DOHH2 (cell line): ENCODE data around the gene PICALM.

ENCODE experiments used
- H3F3A ChIP-seq: fragments of 200-600 bp; sonication (generic), shearing (Covaris generic); 2 replicates; pipeline ENCODE4 v1.6.0; 2016; ENCODE audit warnings: antibody characterized with exemption, mild to moderate bottlenecking; ENCODE audit not compliant: control insufficient read depth, insufficient read depth
- H3K27ac ChIP-seq: fragments of 200-600 bp; sonication (generic); 2 replicates; pipeline ENCODE4 v1.5.1; 2014; ENCODE audit warnings: low read depth, mild to moderate bottlenecking, low read length, moderate library complexity
- H3K27me3 ChIP-seq: fragments of 200-600 bp; sonication (generic); 2 replicates; pipeline ENCODE4 v1.6.1; 2014; ENCODE audit warnings: mild to moderate bottlenecking, low read length, mixed read lengths; ENCODE audit not compliant: control insufficient read depth
- H3K36me3 ChIP-seq: fragments of 200-600 bp; sonication (generic); 2 replicates; pipeline ENCODE4 v1.6.1; 2014; ENCODE audit warnings: mild to moderate bottlenecking, low read length, moderate library complexity, mixed read lengths; ENCODE audit not compliant: control insufficient read depth
- H3K4me1 ChIP-seq: fragments of 200-600 bp; sonication (generic); 2 replicates; pipeline ENCODE4 v1.6.1; 2014; ENCODE audit warnings: mild to moderate bottlenecking, low read length, mixed read lengths; ENCODE audit not compliant: control insufficient read depth
- H3K4me2 ChIP-seq: fragments of 200-600 bp; sonication (generic); 2 replicates; pipeline ENCODE4 v1.6.0; 2014; ENCODE audit warnings: mild to moderate bottlenecking, low read length, moderate library complexity
- H3K4me3 ChIP-seq: fragments of 200-600 bp; sonication (generic); 2 replicates; pipeline ENCODE4 v1.5.1; 2014; ENCODE audit warnings: mild to moderate bottlenecking, low read length, mixed read lengths
- H3K79me2 ChIP-seq: fragments of 200-600 bp; sonication (generic); 2 replicates; pipeline ENCODE4 v1.6.1; 2014; ENCODE audit warnings: mild to moderate bottlenecking, low read length, mixed read lengths; ENCODE audit not compliant: control insufficient read depth
- H3K9me2 ChIP-seq: fragments of 200-600 bp; sonication (generic); replicated peaks from 2 replicates; pipeline ENCODE4 v1.6.1; 2014; ENCODE audit warnings: mild to moderate bottlenecking, low read length, mixed read lengths; ENCODE audit not compliant: control insufficient read depth
- H3K9me3 ChIP-seq: fragments of 200-600 bp; sonication (generic); 2 replicates; pipeline ENCODE4 v1.6.1; 2014; ENCODE audit warnings: antibody characterized with exemption, low read length, mixed read lengths; ENCODE audit not compliant: control insufficient read depth, insufficient read depth
- H4K20me1 ChIP-seq: fragments of 200-600 bp; sonication (generic); 2 replicates; pipeline ENCODE4 v1.6.0; 2014; ENCODE audit warnings: low read depth, mild to moderate bottlenecking, antibody characterized with exemption, low read length, moderate library complexity; ENCODE audit not compliant: control insufficient read depth, insufficient read depth
- EZH2phosphoT487 ChIP-seq: fragments of 200-600 bp; sonication (generic); IDR thresholded peaks from 2 replicates; pipeline ENCODE4 v1.6.1; 2017; ENCODE audit warnings: borderline replicate concordance, mild to moderate bottlenecking, antibody characterized with exemption, low read length, moderate library complexity, mixed read lengths
- TF ChIP-seq, protein P1 (sequence below): fragments of 200-600 bp; sonication (generic); IDR thresholded peaks from one replicate; pipeline ENCODE4 v1.5.1; 2014; ENCODE audit warnings: antibody characterized with exemption, mild to moderate bottlenecking, low read depth, low read length; ENCODE audit not compliant: poor library complexity, severe bottlenecking

Gene PICALM

GRCh38 chr11:85913513-85913912, 155.4 kb downstream of the PICALM start:
- no peaks in the 10 kb centered on the region; the same call in 1 of the 2 replicates for H3K27me3 ChIP-seq
- H3K4me1 ChIP-seq, result no peaks in the 10 kb centered on the region
- no peaks in the 10 kb centered on the region for H4K20me1 ChIP-seq
- H3K27ac ChIP-seq, result no peak overlapping the region
- H3K36me3 ChIP-seq, result no peaks in the 10 kb centered on the region
- TF ChIP-seq EZH2phosphoT487, result no peak
- TF ChIP-seq, protein P1, sequence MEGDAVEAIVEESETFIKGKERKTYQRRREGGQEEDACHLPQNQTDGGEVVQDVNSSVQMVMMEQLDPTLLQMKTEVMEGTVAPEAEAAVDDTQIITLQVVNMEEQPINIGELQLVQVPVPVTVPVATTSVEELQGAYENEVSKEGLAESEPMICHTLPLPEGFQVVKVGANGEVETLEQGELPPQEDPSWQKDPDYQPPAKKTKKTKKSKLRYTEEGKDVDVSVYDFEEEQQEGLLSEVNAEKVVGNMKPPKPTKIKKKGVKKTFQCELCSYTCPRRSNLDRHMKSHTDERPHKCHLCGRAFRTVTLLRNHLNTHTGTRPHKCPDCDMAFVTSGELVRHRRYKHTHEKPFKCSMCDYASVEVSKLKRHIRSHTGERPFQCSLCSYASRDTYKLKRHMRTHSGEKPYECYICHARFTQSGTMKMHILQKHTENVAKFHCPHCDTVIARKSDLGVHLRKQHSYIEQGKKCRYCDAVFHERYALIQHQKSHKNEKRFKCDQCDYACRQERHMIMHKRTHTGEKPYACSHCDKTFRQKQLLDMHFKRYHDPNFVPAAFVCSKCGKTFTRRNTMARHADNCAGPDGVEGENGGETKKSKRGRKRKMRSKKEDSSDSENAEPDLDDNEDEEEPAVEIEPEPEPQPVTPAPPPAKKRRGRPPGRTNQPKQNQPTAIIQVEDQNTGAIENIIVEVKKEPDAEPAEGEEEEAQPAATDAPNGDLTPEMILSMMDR, result no peak
- no peaks in the 10 kb centered on the region for H3K9me2 ChIP-seq
- H3K4me3 ChIP-seq, result no peak overlapping the region
- no peaks in the 10 kb centered on the region for H3K9me3 ChIP-seq
- H3K79me2 ChIP-seq, result no peaks in the 10 kb centered on the region
- no peaks in the 10 kb centered on the region for H3F3A ChIP-seq
- H3K4me2 ChIP-seq, result no peak overlapping the region

GRCh38 chr11:85912414-85912813, 156.5 kb downstream of the PICALM start:
- no peak overlapping the region for H3K4me3 ChIP-seq
- H3K4me2 ChIP-seq, result no peak overlapping the region
- H3K9me2 ChIP-seq, result no peaks in the 10 kb centered on the region
- no peaks in the 10 kb centered on the region for H3K36me3 ChIP-seq
- H3F3A ChIP-seq, result no peaks in the 10 kb centered on the region
- H4K20me1 ChIP-seq, result no peaks in the 10 kb centered on the region
- H3K79me2 ChIP-seq, result no peaks in the 10 kb centered on the region
- TF ChIP-seq EZH2phosphoT487, result no peak
- TF ChIP-seq, protein P1, result no peak
- H3K9me3 ChIP-seq, result no peaks in the 10 kb centered on the region
- H3K27me3 ChIP-seq, result no peaks in the 10 kb centered on the region; the same call in 1 of the 2 replicates
- no peak overlapping the region for H3K27ac ChIP-seq
- H3K4me1 ChIP-seq, result no peaks in the 10 kb centered on the region
